OCI-LY7 (cell line): ENCODE data around the gene INSC.

Experiments
- EZH2phosphoT487 ChIP-seq: fragments of 200-600 bp; sonication (generic); IDR thresholded peaks from 2 replicates; pipeline ENCODE4 v1.6.1; 2018; ENCODE audit warnings: low read depth, borderline replicate concordance, mild to moderate bottlenecking, mixed run types, antibody characterized with exemption, low read length, moderate library complexity, mixed read lengths
- TF ChIP-seq, protein P1 (sequence below): fragments of 200-600 bp; sonication (generic); conservative IDR thresholded peaks from 2 replicates; pipeline ENCODE4 v1.5.1; 2014; ENCODE audit warnings: mild to moderate bottlenecking, antibody characterized with exemption, low read length, moderate library complexity, mixed read lengths

DNA sequence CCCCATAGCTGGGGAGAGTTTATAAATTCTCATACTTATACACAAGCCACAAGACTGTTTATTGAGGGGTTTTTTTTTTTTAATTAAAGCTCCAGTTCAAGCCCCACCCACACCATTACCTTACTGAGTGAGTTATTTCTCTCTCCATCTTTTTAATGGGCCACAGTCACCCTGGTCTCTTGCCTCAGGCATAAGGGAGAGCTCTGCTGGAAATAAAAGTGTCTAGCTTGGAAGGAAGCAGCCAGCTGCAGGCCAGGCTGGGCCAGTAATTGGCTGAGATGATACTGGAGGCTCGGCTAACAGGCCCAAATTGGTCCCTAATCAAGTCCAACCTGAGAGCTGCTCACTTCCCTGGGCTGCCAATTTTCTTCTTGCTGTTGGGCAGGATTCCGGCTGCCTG lies 174.1 kb downstream of the INSC start:
- TF ChIP-seq, protein P1, sequence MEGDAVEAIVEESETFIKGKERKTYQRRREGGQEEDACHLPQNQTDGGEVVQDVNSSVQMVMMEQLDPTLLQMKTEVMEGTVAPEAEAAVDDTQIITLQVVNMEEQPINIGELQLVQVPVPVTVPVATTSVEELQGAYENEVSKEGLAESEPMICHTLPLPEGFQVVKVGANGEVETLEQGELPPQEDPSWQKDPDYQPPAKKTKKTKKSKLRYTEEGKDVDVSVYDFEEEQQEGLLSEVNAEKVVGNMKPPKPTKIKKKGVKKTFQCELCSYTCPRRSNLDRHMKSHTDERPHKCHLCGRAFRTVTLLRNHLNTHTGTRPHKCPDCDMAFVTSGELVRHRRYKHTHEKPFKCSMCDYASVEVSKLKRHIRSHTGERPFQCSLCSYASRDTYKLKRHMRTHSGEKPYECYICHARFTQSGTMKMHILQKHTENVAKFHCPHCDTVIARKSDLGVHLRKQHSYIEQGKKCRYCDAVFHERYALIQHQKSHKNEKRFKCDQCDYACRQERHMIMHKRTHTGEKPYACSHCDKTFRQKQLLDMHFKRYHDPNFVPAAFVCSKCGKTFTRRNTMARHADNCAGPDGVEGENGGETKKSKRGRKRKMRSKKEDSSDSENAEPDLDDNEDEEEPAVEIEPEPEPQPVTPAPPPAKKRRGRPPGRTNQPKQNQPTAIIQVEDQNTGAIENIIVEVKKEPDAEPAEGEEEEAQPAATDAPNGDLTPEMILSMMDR = no peak
- TF ChIP-seq EZH2phosphoT487 = no peak
